ENCODE data around the gene GJA3. TPM values are rescaled to one million over a fixed set of nuclear protein-coding genes. Genes with fewer than 3 reads are reported as not detected.
A peak's percentile ranks its signal among the peaks of the same experiment; 100 is the strongest.
"Not testable (repeated sequence)": the region's sequence is repeated elsewhere in the genome, so short reads cannot be mapped to it uniquely, and the experiment has no call there.

Gene GJA3
- total RNA-seq, 1 experiment from 2014 or later: 0.52 TPM

DNA sequence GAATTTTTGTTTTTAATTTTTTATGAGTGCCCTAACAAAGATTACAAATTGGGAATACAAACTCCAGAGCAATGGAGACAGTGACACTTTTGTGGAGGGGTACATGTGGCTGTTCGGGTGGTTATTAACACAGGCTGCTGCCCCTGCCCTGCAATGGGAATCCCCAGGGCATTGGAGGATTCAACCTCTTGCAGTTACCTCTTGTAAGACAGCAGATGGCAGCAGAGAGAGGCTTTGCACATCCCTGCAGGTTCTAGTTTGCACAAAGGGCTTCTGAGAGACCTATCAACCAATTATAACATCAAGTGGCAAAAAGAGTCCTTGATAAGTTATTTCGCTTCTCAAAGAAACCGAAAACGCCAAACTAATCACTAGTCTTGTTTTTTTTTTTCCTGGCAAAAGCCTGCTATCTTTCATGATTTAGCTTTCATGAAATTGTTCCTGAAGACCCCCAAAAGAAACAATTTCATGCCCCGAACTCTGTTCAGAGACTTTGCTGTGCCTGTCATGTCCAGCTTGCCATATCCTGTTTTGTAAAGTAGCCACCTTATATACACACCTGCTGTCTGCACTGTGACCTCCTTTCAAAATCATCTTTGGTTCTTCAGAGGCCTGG lies 21.5 kb upstream of the GJA3 start:
- DNase-seq (ENCODE audit: low spot score): peak; percentile 52

DNA sequence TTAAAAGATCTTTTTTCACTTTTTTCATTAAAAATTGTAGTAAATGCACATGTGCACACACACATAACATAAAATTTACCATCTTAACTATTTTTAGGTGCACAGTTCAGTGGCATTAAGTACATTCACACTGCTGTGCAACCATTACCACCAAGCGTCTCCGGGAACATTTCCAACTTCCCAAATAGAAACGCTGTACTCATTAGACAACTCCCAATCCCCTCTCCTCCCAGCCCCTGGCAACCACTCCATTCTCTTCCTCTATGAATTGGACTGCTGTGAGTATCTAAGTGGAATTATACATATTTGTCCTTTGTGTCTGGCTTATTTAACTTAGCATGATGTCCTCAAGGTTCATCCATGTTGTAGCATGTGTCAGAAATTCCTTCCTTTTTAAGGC lies 20.3 kb upstream of the GJA3 start:
- DNase-seq (ENCODE audit: low spot score): no peak

DNA sequence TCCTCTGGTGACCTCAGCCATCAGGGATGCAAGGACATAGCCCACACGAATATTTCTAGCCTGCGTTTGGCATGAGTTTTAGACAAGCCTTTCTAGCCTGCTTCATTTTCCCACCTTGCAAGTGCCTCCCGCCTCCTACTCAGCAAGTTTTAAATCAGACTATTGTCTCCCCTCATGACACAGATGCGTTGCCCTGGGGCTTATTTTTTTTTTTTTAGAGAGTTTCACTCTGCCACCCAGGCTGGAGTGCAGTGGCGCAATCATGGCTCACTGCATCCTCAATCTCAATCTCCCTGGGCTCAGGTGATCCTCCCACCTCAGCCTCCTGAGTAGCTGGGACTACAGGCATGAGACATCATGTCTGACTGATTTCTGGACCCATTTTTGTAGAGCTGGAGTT lies 17.3 kb upstream of the GJA3 start:
- no peak for DNase-seq (ENCODE audit: low spot score)

DNA sequence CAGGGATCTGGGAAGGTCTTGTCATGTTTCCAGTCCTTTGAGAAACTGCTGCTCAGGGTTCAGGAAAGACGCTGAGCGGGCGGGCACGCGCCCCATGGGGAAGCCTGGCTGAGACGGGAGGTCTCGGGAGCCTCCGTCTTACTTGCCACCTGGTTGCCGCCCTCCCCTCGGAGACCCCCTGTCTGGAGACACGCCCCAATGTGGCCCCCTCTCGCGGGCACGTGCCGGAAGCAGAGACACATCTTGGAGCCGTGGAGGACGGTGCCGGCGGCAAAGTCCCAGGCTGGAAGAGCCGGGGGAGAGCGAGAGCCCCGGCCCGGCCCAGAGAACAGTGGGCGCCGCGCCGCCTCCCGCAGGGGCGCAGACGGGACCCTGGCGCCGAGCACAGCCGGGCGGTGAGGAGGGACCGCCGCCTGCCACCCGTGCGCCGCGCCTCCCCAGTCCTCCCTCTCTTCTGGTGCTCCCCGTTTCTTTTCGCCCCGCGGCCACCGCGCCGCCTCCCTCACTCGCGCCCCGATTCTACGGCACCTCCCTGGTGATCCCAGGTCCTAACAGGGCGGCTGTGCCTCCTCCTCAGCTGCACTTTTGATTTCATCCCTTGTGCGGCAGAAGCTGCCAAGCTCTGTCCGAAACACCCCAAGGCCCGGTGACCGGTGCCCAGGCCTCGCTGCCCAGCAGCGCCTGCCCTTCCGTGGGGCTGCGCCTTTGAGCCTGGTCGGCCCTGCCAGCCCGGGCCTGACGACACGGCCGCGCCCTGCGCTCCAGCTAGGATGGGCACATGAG lies 16.4 kb upstream of the GJA3 start:
- DNase-seq (ENCODE audit: low spot score): no peak

DNA sequence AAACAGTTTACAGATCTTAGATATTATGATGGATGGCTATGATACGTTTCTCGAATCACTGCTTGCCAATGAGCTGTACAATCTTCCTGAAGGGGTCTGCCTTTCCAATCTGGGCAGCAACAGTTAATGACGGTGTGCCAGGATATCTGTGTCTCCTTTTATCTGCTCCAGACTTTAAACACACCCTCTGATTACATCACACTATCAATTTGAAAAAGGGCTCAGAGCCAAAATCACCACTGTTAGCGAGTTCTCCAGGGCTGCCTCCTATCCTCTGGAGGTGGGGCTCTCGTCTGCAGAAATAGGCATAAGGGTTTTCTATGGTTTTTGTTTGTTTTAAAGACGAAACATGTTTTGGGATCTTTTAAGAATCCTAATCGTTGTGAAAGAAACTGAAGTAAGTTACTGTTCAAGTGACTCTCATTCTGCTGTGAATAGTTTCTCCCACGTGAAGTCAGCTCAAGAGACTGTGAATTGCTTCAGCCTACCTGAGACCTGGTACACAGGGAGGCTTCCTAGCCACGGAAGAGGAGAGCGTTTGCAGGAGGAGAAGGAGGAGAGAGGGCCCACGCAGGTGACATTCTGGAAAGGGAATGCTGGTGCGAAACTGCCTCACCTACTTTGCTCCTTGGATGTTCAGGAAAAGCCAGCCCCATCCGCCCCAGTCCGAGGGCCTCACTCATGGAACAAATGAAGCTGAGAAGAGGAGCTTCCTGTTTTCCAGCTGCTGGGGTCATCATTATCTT lies 15.2 kb upstream of the GJA3 start:
- DNase-seq (ENCODE audit: low spot score): peak; percentile 9

DNA sequence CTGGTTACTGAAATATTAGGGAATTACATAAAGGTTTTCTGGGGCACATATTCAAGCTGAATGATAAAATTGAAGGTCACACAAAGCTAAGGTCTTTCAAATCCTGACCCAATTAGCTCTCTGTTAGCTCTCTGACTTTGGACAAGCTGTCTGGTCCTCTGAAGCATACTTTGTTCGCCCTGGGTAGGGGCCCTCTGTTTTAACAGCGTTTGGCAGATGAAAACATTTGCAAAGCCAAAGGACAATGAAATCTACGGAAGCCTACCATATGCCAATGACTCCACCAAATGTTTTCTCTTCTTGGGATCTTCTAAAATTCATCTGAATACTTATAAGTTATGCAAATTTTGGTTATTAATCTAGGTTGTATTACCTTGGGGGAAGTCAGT lies 14.5 kb upstream of the GJA3 start:
- DNase-seq (ENCODE audit: low spot score): no peak

DNA sequence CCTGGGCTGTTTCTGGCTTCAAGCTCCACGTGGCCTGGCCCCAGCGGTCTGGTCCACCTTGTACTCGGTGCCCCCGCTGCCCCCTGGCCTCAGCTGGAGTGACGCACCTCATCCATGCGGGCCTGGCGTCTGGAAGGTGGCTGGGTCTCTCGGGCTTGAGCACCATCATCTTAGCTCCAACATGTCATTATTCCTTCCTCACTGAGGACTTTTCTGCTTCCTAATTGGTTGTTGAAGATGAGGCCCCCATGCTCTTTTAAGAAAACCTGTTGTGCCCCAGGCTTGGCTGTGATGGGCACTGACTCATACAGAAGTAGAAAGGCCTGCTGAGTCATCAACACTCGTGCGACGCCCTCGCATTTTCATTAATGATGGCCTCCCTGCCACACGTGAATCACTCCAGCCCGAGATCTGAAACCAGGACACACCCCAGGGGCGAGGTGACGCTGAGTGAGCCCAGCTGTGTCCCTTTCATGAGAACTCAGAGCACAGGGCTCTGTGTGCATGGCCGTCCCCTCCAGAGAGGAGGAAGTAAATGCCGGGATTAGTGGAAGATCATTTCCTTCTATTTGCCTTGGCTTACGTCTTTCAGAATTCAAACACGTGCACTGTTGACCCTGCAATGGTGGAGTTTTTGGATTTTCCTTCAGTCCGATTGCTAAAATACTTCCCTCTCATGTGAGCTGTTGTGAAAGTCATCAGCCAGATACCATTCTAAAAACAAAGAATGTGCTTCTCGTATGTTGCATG lies 14.0 kb upstream of the GJA3 start:
- DNase-seq (ENCODE audit: low spot score): peak; percentile 95

DNA sequence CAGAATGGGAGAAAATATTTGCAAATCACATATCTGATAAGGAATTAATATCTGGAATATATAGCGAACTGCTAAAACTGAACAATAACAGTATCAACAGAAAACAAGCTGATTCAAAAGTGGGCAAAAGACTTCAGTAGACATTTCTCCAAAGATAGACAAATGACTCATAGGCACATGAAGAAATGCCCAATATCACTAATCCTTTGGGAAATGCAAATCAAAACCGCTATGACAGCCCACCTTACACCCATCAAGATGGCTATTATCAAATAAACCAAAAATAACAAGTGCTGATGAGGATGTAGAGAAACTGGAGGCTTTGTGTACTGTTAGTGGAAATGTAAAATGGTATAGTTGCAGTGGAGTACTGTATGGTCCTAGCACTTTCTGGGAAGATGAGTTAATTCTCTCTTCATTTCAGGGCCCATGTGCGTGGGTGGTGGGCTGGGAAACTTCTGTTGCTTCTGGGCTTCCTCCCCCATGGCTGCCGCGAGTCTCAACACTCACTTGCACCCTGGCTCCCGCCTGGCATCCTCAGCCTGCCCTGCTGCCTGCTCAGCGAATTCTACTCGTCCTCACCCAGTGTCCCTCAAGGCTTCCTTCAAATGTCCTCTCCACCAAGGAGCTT lies 12.4 kb upstream of the GJA3 start:
- no peak for DNase-seq (ENCODE audit: low spot score)

DNA sequence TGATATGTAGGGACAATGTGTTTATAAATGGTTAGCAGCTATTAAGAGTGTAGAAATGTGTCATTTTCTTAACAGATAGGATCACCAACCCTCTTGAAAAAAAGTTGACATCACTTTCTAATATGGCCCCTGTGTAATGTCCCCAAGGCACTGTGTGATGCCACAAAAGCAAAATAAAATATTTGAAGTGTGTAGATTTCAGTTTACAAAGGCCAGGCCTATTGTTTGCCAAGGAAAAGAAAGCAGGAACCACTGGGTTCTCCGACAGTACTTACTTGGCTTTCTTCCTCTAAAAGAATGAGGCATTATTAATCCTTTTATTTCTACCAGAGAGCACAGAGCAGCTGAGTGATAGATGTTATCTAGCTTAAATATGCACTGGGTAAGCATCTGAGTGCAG lies 10.5 kb upstream of the GJA3 start:
- DNase-seq (ENCODE audit: low spot score): no peak

DNA sequence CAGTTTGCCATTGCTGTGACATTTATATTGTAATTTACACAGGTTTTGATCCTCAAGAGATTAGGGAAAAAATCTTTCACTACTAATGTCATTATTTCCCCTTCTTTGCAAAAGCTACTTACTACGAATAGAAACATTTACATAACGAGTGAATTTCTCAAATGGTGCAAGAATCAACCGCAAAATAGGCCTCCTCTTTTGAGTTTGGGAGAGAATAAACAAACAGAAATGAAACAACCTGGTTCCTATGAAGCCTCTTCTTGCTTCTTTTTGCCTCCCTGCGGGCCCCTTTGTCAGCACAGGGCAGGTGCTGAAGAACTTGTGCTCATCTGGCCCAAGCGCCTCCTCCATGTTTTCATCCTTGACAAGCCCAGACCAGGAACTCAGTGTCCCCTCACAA lies 10.1 kb upstream of the GJA3 start:
- no peak for DNase-seq (ENCODE audit: low spot score)

DNA sequence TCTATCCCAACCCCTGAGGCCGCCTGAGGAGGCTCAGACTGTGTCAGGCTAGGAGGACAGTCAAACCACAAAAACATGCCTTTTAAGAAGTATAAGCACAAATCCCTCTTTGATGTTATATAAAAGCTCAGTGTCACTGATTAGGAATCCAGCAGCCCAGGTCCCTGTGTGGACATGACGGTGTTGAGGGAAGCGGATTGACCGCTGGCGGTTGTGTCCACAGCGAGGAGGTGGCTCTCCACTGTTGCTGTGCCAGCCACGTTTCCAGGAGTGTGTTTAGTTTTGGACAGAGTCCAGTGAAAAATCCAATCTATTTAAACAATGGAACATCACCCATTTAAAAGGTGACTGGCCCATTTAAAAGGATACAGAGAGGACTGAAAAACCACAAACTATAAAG lies 7.5 kb upstream of the GJA3 start:
- no peak for DNase-seq (ENCODE audit: low spot score)

DNA sequence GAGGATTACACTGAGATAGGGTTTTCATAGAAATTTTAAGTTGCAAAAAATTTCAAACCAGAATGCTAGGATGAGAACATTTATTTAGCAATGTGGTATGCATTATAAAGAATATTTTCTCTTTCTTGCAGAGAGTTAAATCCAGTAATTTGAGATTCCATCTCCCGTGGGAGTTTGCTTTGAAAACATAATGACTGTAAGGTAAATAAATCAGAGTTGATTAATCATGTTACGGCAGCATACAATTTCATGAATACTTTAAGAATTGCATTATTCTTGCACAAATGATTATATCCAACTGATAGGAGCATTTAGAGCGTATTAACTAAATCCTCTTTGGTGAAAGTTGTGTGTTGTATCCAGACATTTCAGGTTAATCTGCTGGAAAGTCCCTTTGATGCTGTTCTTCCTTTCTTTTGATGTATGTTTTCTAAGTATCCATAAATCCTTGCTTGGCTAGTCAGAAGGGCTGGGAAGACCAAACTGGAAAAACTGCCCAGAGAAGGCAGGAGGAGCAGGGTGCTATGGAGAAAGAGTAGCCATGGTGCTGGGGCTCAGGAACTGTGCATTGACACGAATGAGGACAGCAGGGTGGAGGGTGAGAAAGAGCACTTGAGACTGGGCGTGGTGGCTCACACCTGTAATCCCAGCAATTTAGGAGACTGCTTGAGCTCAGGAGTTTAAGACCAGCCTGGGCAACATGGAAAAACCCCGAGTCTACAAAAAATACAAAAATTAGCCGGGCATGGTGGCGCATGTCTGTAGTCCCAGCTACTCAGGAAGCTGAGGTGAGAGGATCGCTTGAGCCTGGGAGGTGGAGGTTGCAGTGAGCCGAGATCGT lies 4.8 kb upstream of the GJA3 start:
- DNase-seq (ENCODE audit: low spot score): no peak

DNA sequence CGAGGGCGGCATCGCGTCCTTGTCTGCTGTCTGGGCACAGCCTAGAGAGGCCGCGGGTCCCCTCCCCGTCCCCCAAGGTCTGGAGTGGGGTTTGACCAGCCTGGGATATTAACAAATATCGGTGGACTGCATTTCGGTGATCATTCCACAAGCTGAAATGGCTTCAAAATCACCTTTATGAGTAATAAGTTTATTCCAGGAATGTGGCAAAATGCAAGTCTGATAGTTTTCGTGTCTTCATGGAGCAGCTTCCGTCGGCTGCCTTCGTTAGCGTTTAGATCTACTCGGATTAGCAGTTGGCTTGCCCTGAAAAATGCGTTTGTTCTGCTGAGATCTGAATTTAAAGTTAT lies 1.1 kb upstream of the GJA3 start:
- DNase-seq (ENCODE audit: low spot score): no peak

DNA sequence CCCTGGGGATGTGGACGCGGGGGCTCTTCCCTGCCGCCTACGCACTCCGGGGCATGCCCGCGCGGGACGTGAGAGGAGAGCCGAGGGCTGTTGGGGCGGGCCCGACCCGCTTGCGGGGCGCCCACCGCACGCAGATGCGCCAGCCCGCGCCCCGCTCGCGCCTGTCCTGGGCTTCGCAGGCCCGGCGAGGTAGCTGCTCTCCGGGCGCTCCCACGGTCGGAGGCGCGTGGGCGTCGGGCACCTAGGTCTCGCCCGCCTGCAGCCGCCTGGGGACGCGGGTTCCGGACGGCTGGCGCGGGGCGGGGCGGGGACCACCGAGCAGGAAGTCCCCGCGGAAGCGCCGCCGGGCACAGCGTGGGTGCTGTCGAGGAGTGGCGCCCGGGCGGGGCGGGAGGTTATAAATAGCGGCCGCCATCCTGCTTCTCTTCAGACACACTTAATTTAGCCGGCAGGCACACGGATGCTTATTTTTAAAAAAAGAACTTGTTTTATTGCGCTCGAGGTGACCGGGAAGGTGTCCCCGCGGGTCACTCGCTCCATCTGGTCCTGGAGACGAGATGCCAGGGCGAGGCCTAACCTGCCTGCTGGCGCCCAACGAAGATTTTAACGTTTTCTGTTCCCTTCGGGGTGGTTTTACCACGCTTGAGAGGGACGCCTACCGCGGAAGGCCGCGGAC lies 561 bp upstream of the GJA3 start:
- no peak for DNase-seq (ENCODE audit: low spot score)

DNA sequence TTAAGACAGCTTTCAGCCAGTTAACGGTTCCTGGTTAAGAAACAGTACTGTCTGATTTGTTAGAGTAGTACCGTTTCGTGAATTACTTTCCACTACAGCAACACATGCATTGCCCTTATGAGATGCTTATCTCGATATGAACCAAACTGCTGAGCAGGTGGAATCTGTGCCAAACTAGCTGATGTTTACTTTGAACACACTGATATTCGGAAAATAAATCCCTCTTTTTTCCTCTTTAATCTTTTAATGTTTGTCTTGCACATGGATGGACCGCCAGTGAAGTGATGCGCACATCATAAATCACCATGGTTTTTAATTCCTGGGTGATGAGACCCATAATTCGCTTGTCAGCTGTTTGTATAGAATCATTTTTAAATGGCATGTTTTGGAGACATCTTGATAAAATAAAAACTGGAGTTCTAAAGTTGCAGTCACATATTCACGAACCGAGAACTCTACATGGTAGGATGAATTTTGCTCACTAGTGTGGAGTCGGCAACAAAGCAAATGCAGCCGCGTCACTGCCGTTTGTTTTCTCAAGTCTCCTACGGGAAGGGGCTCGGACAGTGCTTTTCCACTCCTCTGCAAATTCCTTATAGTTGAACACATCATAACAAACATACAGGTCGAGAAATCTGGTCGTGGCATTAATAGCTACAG lies 1.1 kb downstream of the GJA3 start:
- peak; percentile 16 for DNase-seq (ENCODE audit: low spot score)

DNA sequence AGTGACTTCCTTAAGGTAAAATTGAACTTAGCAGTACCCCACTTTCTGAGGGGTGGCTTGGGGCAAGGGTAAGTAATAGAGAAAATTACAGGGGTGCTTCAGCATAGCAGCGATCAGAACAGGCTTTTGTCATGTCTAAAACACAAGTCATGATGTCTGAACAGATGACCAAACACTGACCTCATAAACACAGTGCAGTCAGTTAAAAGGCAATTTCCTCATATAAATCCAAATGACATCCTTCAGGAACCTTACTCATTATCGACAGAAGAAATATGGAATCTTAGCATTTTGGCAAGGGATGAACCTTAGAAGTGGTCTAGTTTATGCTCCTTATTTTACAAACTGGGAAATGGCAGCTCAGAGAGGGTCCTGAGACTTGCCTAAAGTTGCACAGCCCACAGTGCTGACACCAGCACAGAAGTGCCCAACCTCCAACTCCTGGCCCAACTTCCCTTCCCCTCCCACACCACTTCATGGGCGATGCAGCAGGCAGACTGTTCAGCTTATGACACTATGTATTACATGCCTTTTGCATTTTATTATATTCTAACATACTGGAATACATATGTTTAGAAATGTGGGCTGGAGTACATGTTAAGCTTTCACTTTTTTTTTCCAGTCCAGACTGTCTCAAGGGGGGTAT lies 3.6 kb downstream of the GJA3 start:
- DNase-seq (ENCODE audit: low spot score): no peak

DNA sequence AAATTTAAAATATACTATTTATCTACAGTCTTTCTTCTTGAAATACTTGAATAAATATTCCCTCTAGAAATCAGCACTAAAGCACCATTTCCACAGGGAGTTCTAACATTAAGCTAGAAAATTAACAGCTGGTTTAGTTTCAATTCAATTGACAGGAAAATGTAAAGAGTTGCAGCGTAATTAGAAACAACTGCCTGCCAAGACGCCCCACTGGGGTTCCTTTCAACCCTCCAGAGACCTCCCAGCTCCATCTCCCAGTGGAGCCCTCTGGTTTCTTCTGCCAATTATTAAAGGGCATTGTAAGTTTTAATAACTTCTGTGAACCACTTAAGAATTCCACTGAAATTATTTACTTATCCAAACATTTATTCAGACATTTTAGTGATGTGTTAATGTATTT lies 4.2 kb downstream of the GJA3 start:
- no peak for DNase-seq (ENCODE audit: low spot score)

DNA sequence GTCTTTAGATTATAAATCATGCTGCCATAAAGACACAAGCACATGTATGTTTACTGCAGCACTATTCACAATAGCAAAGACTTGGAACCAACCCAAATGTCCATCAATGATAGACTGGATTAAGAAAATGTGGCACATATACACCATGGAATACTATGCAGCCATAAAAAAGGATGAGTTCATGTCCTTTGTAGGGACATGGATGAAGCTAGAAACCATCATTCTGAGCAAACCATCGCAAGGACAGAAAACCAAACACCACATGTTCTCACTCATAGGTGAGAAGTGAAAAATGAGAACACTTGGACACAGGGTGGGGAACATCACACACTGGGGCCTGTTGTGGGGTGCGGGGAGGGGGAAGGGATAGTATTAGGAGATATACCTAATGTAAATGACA lies 7.6 kb downstream of the GJA3 start:
- DNase-seq (ENCODE audit: low spot score): not testable (repeated sequence)

DNA sequence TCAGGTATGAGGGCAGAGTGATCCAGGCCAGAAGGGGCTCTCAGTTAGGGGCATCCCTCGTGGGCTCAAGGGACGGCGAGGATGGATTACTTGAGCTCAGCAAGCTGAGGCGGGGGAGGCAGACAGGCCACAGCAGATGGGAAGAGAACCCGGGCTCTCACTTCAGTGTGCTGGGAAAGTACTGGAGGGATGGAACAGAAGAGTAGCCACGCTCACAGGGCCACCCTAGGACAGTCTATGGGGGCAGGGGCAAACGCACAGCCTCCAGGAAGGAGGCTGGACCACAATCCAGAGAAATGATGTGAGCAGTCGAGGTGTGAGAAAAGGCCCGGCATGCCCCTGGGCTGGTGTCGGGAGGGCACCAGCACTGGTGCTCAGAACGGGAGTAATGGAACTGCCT lies 9.2 kb downstream of the GJA3 start:
- no peak for DNase-seq (ENCODE audit: low spot score)

Data from A172 (cell line).